RKO (cell line): ENCODE data around the gene AIG1.
"Not testable (repeated sequence)": the region's sequence is repeated elsewhere in the genome, so short reads cannot be mapped to it uniquely, and the experiment has no call there.

Experiments used
- DNase-seq: peaks from one replicate; pipeline ENCODE4 v3.0.0-alpha.2; 2016; ENCODE audit warnings: low spot score

Gene AIG1

GRCh38 chr6:143270026-143270425, 209.3 kb downstream of the AIG1 start:
- no peak for DNase-seq

GRCh38 chr6:143271024-143271423, 210.3 kb downstream of the AIG1 start:
- peak; percentile 43 for DNase-seq

- no peak for DNase-seq
These were observed 215.7 kb downstream of the AIG1 start for GRCh38 chr6:143276436-143276835.

- peak; percentile 32 for DNase-seq
These were observed 218.7 kb downstream of the AIG1 start for GRCh38 chr6:143279385-143279784.

GRCh38 chr6:143283887-143284645, 223.4 kb downstream of the AIG1 start:
- no peak for DNase-seq

- DNase-seq: no peak
These were observed 225.6 kb downstream of the AIG1 start for GRCh38 chr6:143286251-143286795.

GRCh38 chr6:143288923-143289322, 228.2 kb downstream of the AIG1 start:
- DNase-seq: no peak

GRCh38 chr6:143290206-143290605, 229.5 kb downstream of the AIG1 start:
- no peak for DNase-seq

GRCh38 chr6:143293523-143293922, 232.8 kb downstream of the AIG1 start:
- no peak for DNase-seq

- DNase-seq: no peak
These were observed 233.7 kb downstream of the AIG1 start for GRCh38 chr6:143294265-143294860.

- no peak for DNase-seq
These were observed 235.2 kb downstream of the AIG1 start for GRCh38 chr6:143295932-143296331.

- DNase-seq: no peak
These were observed 237.4 kb downstream of the AIG1 start for GRCh38 chr6:143298071-143298470.

GRCh38 chr6:143299253-143300166, 238.8 kb downstream of the AIG1 start:
- DNase-seq: peak; percentile 23

GRCh38 chr6:143301188-143301587, 240.5 kb downstream of the AIG1 start:
- no peak for DNase-seq

- not testable (repeated sequence) for DNase-seq
These were observed 247.1 kb downstream of the AIG1 start for GRCh38 chr6:143307760-143308159.

- DNase-seq: no peak
These were observed 252.5 kb downstream of the AIG1 start for GRCh38 chr6:143313163-143313562.

GRCh38 chr6:143321491-143322086, 260.9 kb downstream of the AIG1 start:
- no peak for DNase-seq

- no peak for DNase-seq
These were observed 261.7 kb downstream of the AIG1 start for GRCh38 chr6:143322386-143322785.

GRCh38 chr6:143323729-143324470, 263.2 kb downstream of the AIG1 start:
- DNase-seq: no peak

- DNase-seq: peak; percentile 34
These were observed 264.9 kb downstream of the AIG1 start for GRCh38 chr6:143325379-143326140.
